GM23338 (cell line): ENCODE results near the gene TMEM238.

Experiments used
- CREB1 ChIP-seq: fragments of 250-450 bp; sonication (Bioruptor Pico); IDR thresholded peaks from 2 replicates; pipeline ENCODE4 v1.5.0; 2020; ENCODE audit warnings: low read depth, mild to moderate bottlenecking, moderate library complexity
- CTCF ChIP-seq, 2 experiments: fragments of 200-600 bp in 1 of 2; sonication (generic) in 1 of 2; conservative IDR thresholded peaks; 2 replicates each; pipeline versions ENCODE4 v1.5.1 to v1.6.1; 2016 to 2017; ENCODE audit warnings: antibody characterized with exemption in 2 of 2, low read depth in 2 of 2, mild to moderate bottlenecking in 2 of 2, moderate library complexity in 1 of 2
- EZH2 ChIP-seq: fragments of 200-600 bp; sonication (generic); IDR thresholded peaks from one replicate; pipeline ENCODE4 v1.8.0; 2017; ENCODE audit warnings: antibody characterized with exemption, mild to moderate bottlenecking, low read depth; ENCODE audit not compliant: unreplicated experiment
- POLR2AphosphoS5 ChIP-seq: IDR thresholded peaks from 2 replicates; pipeline ENCODE4 v1.6.1; 2016; ENCODE audit warnings: antibody characterized with exemption, low read depth
- REST ChIP-seq: IDR thresholded peaks from one replicate; pipeline ENCODE4 v1.6.1; 2018; ENCODE audit warnings: antibody characterized with exemption; ENCODE audit not compliant: unreplicated experiment

DNA sequence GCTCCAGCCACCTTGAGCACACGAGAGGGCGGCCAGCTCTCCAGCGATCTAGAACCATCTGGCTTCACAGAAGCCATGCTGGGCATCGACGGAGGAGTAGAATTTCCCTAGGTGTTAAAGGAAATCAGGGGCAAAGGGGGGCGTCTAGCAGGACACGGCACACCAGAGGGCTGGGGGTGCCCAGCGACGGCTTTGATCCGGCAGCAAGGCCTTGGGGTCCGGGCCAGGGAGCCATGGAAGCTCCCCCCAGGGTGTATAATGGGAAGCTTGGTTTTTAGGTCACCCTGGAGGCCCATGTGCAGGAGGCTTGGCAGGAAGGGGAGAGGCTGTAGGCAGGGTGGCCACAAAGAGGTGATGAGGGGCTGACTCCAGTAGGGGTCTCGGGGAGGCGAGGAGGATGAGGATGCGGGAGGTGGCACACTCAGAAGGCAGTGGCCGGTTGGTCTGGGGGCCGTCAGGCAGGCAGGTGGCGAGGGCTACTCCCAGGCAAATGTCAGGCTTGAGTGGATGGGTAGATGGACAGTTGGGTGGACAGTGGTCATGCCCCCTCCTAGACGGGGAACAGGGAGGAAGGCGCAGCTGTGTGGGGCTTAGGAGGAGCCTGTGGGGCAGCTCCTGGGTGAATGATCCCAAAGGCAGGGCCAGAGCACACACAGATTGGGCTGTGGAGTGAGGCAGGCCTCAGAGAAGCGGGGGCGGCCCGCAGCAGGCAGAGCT lies 38.8 kb downstream of the TMEM238 start:
- TF ChIP-seq EZH2 (no peak), REST (no peak), CTCF (conservative IDR thresholded peaks at IDR 0.05; ENCODE audit: low read depth in 2 of 2) (no peak), CREB1 (CRISPR knock-in tag) (no peak), POLR2AphosphoS5 (no peak)
